Body of pancreas (tissue), 4 donors: Measurements from ENCODE around the gene COL13A1.

Experiments
- CTCF ChIP-seq, 7 experiments: fragments of 450-650 bp in 4 of 7; fragments of 200-600 bp in 3 of 7; sonication (generic) in 3 of 7; IDR thresholded peaks; one replicate each; pipeline ENCODE4 v1.5.1; 2016 to 2019; ENCODE audit warnings: antibody characterized with exemption in 7 of 7
- POLR2A ChIP-seq, 3 donors: fragments of 450-650 bp; IDR thresholded peaks; one replicate each; pipeline ENCODE4 v1.6.1; 2016; ENCODE audit warnings: antibody characterized with exemption in 3 of 3, mild to moderate bottlenecking in 2 of 3

DNA sequence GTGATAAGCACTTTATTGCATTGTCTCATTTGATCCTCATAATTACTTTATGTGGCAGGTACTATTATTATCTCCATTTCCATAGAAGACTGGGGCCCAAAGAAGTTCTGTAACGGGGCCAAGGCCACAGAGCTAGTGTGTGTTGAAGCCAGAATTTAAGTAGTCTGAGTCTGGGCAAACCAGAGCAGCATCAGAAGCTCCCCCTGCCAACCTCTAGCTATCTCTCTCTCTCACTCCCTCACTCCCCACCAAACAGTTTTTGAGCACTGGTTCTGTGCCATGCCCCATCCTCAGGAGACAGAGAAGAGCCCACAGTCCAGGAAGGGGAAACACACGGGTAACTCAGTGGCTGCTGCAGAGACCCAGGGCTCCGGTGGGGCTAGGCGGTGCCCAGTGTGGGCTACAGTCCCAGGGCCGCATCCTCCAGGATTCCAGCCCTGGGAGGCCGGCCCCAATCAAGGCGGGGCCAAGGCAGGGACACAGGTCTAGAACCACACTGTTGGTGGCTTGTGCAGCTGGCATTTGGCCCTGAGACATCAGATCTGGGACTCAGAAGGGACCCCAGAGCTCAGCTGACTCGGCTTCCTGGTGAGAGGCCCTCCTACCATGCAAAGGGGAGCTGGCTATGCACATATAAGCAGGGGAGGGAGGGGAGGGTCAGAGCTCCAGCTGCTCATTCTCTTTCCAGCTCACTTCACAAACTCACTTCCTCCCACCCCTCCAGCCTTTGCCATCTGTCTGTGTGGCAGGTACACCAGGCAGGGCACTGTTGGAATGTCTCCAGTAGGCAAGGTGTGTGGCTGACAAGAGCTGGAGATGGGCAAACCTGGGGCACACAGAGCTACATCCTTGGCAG is 34.4 kb downstream of the COL13A1 start:
- TF ChIP-seq CTCF (IDR thresholded peaks at IDR 0.05) (no peak), POLR2A (IDR thresholded peaks at IDR 0.05) (no peak)
